WTC11 (cell line): Measurements from ENCODE around the gene MORC4.

Experiments used
- GABPB1 ChIP-seq: sonication (generic); formaldehyde crosslinking; IDR thresholded peaks from 2 replicates; pipeline ENCODE4 v1.8.1; 2023; ENCODE audit warnings: mild to moderate bottlenecking, missing genetic modification reagents
- NFYB ChIP-seq: sonication (generic); formaldehyde crosslinking; conservative IDR thresholded peaks from 2 replicates; pipeline ENCODE4 v1.8.0; 2022; ENCODE audit warnings: low read depth, missing genetic modification reagents
- SP1 ChIP-seq: sonication (generic); formaldehyde crosslinking; conservative IDR thresholded peaks from 2 replicates; pipeline ENCODE4 v1.8.1; 2022; ENCODE audit warnings: missing genetic modification reagents
- TF ChIP-seq, protein P1 (sequence below): fragments of 200-600 bp; IDR thresholded peaks from 2 replicates; pipeline ENCODE4 v1.8.0; 2022; ENCODE audit warnings: antibody characterized with exemption
- TF ChIP-seq, protein P2 (sequence below): sonication (generic); formaldehyde crosslinking; IDR thresholded peaks from 2 replicates; pipeline ENCODE4 v1.8.0; 2022; ENCODE audit warnings: mild to moderate bottlenecking, missing genetic modification reagents
- TF ChIP-seq, protein P3 (sequence below): sonication (generic); formaldehyde crosslinking; conservative IDR thresholded peaks from 2 replicates; pipeline ENCODE4 v1.8.1; 2022; ENCODE audit warnings: mild to moderate bottlenecking, missing genetic modification reagents
- TF ChIP-seq, protein P4 (sequence below): sonication (generic); formaldehyde crosslinking; IDR thresholded peaks from 2 replicates; pipeline ENCODE4 v1.8.0; 2022; ENCODE audit warnings: mild to moderate bottlenecking, missing genetic modification reagents
- TF ChIP-seq, protein P5 (sequence below): sonication (generic); formaldehyde crosslinking; IDR thresholded peaks from 2 replicates; pipeline ENCODE4 v1.8.1; 2023; ENCODE audit warnings: mild to moderate bottlenecking, missing genetic modification reagents
- TF ChIP-seq, protein P6 (sequence below): sonication (generic); formaldehyde crosslinking; conservative IDR thresholded peaks from 2 replicates; pipeline ENCODE4 v1.8.1; 2023; ENCODE audit warnings: mild to moderate bottlenecking, low read depth, missing genetic modification reagents, moderate library complexity

DNA sequence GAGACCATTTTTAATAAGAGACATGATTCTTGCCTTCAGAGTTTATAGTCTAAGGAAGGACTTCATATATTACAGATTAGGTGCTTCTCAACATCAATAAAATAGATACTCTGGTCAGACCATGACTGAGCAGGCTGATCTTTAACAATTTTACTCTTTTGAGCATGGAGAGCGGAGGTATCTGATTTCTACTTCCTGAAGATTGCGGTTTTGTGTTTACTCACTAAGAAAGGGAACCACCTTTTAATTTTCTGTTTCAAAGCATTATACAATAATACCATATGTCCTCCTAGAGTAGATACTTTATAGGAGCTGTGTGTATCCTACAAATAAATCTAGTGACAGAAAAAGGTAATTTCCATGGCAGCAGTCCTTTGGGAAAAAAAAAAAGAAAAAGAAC is 12.5 kb downstream of the MORC4 start:
- TF ChIP-seq, protein P1, sequence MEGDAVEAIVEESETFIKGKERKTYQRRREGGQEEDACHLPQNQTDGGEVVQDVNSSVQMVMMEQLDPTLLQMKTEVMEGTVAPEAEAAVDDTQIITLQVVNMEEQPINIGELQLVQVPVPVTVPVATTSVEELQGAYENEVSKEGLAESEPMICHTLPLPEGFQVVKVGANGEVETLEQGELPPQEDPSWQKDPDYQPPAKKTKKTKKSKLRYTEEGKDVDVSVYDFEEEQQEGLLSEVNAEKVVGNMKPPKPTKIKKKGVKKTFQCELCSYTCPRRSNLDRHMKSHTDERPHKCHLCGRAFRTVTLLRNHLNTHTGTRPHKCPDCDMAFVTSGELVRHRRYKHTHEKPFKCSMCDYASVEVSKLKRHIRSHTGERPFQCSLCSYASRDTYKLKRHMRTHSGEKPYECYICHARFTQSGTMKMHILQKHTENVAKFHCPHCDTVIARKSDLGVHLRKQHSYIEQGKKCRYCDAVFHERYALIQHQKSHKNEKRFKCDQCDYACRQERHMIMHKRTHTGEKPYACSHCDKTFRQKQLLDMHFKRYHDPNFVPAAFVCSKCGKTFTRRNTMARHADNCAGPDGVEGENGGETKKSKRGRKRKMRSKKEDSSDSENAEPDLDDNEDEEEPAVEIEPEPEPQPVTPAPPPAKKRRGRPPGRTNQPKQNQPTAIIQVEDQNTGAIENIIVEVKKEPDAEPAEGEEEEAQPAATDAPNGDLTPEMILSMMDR = no peak
- TF ChIP-seq, protein P2, sequence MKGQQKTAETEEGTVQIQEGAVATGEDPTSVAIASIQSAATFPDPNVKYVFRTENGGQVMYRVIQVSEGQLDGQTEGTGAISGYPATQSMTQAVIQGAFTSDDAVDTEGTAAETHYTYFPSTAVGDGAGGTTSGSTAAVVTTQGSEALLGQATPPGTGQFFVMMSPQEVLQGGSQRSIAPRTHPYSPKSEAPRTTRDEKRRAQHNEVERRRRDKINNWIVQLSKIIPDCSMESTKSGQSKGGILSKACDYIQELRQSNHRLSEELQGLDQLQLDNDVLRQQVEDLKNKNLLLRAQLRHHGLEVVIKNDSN (CRISPR knock-in tag) = no peak
- TF ChIP-seq SP1 (CRISPR knock-in tag) (no peak), GABPB1 (CRISPR knock-in tag) (no peak), NFYB (CRISPR knock-in tag) (no peak)
- TF ChIP-seq, protein P3, sequence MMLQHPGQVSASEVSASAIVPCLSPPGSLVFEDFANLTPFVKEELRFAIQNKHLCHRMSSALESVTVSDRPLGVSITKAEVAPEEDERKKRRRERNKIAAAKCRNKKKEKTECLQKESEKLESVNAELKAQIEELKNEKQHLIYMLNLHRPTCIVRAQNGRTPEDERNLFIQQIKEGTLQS (CRISPR knock-in tag) = no peak
- TF ChIP-seq, protein P4, sequence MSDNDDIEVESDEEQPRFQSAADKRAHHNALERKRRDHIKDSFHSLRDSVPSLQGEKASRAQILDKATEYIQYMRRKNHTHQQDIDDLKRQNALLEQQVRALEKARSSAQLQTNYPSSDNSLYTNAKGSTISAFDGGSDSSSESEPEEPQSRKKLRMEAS (CRISPR knock-in tag) = no peak
- TF ChIP-seq, protein P5, sequence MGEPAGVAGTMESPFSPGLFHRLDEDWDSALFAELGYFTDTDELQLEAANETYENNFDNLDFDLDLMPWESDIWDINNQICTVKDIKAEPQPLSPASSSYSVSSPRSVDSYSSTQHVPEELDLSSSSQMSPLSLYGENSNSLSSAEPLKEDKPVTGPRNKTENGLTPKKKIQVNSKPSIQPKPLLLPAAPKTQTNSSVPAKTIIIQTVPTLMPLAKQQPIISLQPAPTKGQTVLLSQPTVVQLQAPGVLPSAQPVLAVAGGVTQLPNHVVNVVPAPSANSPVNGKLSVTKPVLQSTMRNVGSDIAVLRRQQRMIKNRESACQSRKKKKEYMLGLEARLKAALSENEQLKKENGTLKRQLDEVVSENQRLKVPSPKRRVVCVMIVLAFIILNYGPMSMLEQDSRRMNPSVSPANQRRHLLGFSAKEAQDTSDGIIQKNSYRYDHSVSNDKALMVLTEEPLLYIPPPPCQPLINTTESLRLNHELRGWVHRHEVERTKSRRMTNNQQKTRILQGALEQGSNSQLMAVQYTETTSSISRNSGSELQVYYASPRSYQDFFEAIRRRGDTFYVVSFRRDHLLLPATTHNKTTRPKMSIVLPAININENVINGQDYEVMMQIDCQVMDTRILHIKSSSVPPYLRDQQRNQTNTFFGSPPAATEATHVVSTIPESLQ = no peak
- TF ChIP-seq, protein P6, sequence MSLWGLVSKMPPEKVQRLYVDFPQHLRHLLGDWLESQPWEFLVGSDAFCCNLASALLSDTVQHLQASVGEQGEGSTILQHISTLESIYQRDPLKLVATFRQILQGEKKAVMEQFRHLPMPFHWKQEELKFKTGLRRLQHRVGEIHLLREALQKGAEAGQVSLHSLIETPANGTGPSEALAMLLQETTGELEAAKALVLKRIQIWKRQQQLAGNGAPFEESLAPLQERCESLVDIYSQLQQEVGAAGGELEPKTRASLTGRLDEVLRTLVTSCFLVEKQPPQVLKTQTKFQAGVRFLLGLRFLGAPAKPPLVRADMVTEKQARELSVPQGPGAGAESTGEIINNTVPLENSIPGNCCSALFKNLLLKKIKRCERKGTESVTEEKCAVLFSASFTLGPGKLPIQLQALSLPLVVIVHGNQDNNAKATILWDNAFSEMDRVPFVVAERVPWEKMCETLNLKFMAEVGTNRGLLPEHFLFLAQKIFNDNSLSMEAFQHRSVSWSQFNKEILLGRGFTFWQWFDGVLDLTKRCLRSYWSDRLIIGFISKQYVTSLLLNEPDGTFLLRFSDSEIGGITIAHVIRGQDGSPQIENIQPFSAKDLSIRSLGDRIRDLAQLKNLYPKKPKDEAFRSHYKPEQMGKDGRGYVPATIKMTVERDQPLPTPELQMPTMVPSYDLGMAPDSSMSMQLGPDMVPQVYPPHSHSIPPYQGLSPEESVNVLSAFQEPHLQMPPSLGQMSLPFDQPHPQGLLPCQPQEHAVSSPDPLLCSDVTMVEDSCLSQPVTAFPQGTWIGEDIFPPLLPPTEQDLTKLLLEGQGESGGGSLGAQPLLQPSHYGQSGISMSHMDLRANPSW (CRISPR knock-in tag) = no peak
